Activated CD4-positive, alpha-beta T cell treated with anti-CD3 and anti-CD28 coated beads, Interleukin-2, amount 50 U/mL, for 48 hours (primary cell): ENCODE results near the gene KRT34.
"Not testable (repeated sequence)": the region's sequence is repeated elsewhere in the genome, so short reads cannot be mapped to it uniquely, and the experiment has no call there.

Experiments used
- DNase-seq, 2 experiments: peaks; one replicate each; pipeline ENCODE4 v3.0.0-alpha.2; 2020

Gene KRT34

DNA sequence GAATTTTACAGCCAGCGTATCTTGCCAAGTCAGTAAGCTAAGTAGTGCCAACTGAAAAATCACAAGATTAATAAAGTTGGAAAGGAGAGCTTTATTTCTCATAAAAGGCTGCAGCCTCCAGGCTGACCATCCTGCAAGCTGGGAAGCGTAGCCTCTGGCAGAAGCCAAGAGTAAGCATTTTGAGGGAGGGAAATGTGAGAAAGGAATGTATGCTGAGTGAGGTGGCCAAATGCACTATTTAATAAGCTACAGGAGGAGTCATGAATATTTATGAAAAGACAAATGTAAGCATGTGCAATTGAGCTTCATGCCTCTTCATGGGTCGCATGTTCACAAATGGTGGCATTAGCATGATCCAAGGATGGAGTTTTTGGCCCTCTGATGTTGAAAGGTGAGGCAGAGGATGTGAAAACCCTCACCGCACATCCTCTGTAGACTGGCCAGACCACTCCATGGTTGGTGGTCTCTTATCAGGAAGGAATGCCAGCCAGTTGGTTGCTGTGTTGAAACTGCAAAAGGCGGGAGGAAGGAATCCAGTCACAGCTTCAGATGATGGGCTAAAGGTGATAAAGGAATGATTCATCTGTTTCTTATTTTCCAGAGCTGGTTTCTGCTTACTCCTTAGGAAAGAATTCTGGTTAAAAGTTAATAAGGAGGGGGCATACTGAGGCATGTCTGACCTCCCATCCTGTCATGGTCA, 21.7 kb downstream of the KRT34 start:
- DNase-seq: no peak

DNA sequence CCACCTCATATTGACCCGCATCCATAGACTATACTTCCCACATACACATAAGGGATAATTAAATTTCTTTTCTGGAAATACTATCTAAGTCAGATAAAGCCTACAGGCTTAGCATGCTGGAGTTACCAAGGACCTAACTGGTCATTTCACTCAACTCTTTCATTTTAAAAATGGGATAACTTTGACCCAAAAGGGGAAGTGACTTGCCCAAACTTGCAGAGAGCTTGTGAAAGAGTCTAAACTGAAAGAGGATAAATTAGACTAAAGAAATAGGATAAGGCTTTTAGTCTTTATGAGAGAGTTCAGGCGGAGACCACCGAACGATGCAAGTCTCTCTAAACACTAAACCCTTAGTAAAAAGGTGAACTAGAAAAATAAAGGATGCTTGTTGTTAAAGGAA, 27.6 kb downstream of the KRT34 start:
- DNase-seq: no peak

DNA sequence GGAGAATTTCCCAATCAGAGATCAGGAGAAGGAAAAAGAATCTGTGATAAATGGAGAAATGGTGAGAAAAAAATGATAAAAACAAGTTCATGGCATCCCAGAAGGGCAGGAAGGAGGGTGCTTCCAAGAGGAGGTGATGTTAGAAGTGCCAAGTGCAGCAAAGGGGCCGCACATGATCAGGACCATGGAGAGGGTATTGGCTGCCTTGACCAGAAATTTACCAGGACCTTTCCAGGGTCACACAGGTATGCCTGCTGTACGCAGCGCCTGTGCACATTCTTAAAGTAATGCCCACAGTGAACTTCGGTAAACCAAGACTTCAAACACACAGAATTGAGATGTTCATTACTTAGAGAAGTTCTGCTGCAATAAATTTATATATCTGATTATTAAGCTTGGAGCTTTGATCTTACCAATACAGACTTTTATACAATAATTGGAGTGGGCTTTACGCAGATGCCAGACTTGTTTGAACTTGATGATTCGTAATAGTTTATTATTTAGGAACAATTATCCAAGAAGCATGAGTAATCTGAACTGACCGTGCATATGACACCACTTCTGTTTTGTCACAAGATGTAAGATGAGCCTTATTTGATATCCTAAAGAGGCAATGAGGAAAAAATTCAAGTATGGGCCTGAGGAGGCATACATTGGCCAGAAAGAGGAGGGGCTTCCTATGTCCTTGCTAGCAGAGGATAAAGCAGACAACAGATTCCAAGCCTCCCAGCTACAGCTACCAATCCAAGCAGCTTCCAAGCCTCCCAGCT, 29.3 kb downstream of the KRT34 start:
- no peak for DNase-seq

- no peak for DNase-seq
Measured at GRCh38 chr17:41351177-41351576, 30.9 kb downstream of the KRT34 start.

DNA sequence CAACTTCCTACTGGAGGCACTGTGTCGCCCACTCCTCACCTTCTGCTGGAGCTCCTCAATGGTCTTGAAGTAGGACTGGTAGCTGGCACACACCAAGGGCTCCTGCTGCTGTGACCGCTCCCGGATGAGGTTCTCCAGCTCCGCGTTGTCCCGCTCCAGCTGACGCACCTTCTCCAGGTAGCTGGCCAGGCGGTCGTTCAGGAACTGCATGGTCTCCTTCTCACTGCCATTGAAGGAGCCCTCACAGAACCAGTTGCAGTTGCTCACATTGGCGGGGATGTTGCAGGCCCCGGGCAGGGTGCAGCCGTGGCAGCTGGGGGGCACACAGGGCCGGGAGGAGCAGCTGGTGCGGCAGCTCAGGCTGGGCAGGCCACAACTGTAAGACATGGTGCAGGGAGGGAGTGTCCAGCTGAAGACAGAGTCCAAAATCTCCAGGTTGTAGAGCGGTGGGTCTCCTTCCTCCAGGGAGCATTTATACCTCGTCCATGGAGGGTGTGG, 31.7 kb downstream of the KRT34 start, which contains the start of gene KRT33A:
Gene KRT33A, minus strand, starts transcription at position 448 of the 498 bp plus-strand sequence. Its CDS starts 61 bp downstream, at position 387.
- DNase-seq: not testable (repeated sequence)

- DNase-seq: no peak
Measured at GRCh38 chr17:41347869-41348760, 34.0 kb downstream of the KRT34 start.

DNA sequence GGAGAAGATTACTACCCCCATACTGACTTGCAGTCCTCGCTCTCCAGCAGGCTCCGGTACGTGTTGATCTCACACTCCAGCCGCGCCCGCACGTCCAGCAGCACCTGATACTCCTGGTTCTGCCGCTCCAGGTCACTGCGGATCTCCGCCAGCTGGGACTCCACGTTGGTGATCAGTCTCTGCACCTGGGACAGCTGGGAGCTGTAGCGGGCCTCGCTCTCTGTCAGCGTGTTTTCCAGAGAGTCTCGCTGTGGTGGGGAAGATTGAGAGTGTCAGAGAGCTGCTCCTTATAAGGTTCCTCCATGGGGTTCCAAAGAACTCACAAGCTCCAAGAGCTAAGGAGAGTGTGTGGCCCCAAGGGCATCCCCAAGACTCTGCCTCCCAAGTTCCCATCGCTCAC, 35.7 kb downstream of the KRT34 start:
- DNase-seq: not testable (repeated sequence)

DNA sequence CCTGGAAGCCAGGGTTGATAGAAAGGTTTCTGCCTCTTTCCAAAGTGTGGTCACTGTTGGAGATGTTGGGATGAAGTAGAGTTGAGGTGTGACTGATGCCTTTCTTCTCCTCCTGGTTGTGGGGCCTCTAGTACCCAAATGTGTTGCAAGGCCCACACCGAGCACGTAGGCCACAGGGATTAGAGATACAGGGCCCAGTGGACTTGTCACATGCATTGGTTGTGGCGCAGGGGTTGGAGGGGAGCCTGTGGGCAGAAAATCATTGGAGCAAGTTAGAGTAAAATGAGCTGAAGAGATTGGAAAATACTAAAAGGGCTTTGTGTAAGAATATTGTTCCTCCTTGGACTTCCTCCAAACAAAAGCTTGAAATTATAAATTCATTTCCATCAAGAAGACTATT, 36.1 kb downstream of the KRT34 start:
- DNase-seq: no peak

DNA sequence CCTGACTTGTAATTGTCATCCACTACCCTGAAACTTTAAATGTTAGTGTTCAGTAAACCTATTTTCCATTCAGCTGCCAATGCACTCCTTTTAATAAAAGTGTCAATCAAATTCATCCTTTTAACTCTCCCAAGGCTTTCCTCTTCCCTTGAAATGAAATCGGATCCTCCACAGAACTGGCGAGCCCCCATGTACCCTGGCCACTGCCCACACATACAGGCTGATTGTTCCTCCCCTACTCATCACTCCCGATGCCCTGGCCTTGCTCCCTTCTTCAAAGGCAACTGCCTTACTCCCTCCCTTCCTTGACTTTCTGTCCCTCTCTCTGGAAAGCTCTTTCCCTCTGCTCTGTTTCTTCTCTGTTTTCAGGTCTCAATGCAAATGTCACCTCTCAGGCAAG, 39.1 kb downstream of the KRT34 start:
- DNase-seq: no peak

DNA sequence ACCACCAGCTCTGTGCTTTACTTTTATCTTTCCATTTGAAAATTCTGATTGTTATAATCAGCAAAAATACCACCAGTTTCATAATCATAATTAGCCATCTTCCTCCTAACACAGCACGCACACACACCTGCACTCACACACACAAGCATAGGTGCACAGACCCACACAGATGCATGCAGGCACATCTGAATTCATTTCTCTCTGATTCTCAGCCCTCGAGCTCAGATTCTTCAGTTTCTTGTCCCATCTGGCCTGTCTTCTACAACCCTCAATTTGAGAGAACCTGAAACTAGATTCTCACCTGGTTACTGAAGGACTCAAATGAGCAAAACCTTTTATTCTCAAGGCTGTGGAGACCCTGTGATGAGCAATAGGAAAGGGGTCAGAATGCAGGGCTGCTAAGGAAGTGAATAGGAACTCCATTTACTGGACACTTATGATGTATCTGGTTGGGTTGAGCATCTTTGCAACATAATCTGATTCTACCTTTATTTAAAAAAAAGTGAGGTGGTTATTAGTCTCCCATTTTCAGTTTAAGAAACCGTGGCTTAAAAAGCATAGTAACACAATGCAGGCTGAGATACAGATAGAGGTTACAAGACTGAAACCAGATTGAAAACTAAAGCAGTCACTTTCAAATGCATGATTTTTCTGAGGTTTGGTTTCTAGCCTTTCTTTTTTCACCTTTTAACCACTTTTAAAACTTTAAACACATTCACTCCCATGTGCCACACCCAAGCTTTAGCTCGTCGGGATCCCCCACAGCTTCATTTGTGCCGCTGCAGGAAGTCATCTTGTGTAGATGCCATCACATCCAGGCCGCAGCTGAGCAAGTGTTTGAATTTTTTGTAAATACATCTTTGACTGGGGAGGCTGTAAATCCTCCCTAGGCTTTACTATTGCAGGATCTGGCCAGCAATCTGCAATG, 40.9 kb downstream of the KRT34 start:
- DNase-seq: peak; percentile 45 to 57

- no peak for DNase-seq
Measured at GRCh38 chr17:41340494-41340893, 41.6 kb downstream of the KRT34 start.

DNA sequence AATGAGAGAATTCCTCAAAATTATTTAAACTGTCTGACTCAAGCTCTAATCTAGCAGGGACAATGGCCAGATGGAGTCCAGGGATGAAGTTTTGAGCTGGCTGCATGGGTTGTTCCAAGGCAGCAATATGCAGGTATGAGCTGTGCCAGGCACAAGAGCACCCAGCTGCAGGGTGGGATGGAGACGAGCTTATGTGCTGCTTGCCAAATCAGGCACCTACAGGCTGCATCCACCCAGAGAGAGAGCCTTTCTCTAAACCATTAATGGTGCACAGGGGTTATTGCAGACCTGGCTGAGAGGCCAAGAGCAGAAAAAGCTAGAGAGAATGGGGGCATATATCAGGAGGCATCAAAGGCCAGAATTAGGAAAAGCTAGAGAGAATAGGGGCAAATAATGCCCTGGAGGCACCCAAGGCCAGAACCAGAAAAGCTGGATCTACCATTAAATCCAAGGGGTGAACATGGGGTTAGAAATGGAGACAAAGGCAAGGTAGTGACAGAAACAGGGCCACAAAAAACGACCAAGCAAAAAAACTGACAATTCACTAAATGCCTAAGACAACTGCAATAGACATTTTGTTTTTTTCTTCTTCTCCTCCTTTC, 42.4 kb downstream of the KRT34 start:
- no peak for DNase-seq

DNA sequence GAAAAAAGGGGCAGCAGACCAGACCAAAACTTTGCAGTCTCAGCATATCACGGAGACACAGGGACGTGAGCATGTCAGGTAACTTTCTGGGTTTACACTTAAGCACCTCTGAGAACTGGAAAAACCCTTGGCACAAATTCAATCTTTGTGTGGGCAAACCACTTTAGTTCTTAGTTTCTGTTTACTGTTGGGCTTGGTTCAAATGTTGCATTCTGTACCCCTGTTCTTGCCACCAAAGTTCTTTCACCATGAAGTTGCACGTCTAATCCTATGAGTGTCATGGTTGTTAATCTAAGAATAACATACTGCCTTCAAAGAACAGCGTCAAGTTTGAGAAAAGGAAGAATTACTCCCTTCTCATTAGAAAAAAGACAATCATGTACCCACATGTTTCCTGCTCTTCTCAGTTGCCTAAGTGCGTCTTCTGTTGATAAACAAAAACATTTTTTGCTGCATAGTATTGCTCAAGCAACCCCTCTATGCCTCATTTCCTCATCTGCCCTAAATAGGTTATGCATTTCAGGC, 43.1 kb downstream of the KRT34 start:
- DNase-seq: no peak

DNA sequence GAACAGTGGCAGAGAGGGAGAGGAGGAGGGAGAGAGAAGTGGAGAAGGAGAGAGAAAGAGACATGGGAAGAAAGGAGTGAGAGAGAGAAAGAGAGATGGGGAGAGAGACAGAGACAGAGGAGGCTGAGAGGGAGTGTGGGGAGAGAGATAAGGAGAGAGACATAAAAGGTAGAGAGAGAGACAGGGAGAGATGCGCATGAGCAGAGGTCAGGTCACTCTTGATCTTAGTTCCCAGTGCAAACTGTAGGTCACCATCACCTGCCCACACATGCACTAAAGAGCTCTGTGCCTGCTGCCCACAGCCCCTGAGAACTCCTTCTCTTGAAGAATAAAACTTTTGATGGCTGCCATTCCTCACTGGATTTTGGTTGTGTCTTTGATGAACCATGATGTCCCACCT, 46.4 kb downstream of the KRT34 start:
- no peak for DNase-seq

DNA sequence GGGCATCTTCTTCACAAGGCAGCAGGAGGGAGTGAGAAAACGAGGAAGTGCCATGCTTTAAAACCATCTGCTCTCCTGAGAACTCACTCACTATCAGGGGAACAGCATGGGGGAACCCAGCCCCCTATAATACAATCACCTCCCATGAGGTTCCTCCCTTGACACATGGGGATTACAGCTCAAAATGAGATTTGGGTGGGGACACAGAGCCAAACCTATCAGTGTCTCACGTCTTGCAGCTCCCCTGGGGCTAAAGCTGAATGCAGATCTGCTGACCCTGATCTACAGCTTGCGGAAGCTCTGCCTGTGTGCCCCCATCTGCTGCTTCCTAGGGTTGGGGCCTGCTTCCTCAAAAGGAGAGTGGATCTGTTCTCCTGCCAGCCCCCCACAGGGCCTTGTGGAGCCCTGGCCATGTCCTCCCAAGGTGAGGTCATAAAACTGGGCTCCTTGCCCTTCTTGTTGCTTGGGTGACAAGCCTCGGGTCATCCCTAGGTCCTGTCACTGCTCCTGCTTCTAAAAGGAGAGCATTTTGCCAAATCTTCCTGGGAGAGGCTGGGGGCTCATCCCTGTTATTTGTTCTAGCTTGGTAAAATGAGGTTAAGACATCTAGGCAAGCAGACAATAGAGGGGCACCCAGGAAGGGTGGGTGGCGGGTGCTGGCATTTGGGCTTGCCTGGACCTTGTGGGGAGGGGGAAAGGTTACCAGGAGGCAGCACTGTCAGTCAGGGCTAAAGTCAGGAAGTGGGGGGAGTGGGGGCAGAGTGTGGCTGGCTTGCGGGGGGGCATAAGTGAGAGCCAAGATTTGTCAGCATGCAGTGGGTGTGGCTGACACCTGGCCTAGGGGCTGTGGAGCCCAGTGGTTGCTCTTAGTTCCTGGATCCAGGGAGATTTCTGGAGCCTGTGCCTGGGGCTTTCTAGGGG, 47.5 kb downstream of the KRT34 start:
- DNase-seq: no peak

GRCh38 chr17:41333836-41334235, 48.3 kb downstream of the KRT34 start:
- DNase-seq: no peak

- DNase-seq: no peak
Measured at GRCh38 chr17:41333098-41333497, 49.0 kb downstream of the KRT34 start.

DNA sequence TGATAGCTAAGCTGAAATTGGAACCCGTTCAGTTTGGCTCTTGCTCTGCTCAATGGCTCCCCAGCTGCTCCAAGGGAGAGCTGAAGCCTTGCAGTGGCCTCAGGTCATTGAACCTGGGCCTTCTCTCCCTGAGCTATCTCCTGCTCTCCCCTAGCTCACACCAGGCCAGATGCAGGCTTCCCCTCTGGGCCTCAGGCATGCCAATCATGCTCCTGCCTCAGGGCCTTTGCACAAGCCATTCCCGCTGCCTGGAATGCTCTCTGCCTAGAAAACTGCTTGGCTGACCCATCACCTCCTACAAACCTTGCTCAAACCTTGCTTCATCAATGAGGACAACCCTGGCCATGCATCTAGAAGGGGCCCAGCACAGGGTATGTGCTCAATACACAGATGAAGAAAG, 49.9 kb downstream of the KRT34 start:
- DNase-seq: no peak

DNA sequence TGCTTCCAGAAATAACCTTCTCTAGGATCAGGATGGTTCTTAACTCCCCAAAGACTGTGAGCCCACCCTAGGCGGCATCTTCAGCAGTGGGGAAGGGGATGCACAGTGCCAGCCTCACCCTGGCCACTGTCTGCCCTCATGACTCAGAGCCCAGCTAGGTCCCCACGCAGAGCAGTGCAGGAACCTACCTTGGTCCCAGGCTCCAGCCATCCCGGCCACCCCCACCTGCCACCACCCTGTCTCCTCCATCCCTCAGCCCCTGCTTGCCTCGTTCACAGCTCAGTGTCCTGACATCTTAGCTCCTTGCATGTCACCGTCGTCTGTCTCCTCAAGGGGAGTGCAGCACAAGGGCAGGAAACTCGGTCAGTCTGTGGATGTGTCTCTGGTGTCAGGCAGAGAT, 50.5 kb downstream of the KRT34 start:
- no peak for DNase-seq

- DNase-seq: peak; percentile 29 to 48
Measured at GRCh38 chr17:41329279-41329948, 52.7 kb downstream of the KRT34 start.
